B cell (primary cell): Measurements from ENCODE around the gene ACTN2. TPM values are rescaled to one million over a fixed set of nuclear protein-coding genes. Genes with fewer than 3 reads are reported as not detected.

Experiments
- ATAC-seq: fragments of 200-7000 bp; cut with Tn5 transposase; one replicate; pipeline ENCODE4 v1.10.0; 2021; ENCODE audit warnings: low read depth, mild to moderate bottlenecking, moderate number of reproducible peaks, moderate library complexity
- CTCF ChIA-PET: fragments of 350-600 bp; sonication (Branson Sonifier 250); formaldehyde crosslinking; loops from one replicate; lab custom pipeline; 2021; ENCODE audit warnings: antibody characterized with exemption, inconsistent platforms; lab: Charles Lee
- POLR2A ChIA-PET: fragments of 350-600 bp; sonication (Branson Sonifier 250); formaldehyde crosslinking; loops from one replicate; lab custom pipeline; 2021; ENCODE audit warnings: antibody characterized with exemption; lab: Charles Lee
- DNase-seq: peaks from one replicate; pipeline ENCODE4 v3.0.0; 2013
- H2AFZ ChIP-seq: 2 replicates; pipeline ENCODE4 v1.6.1; 2012; ENCODE audit warnings: mild to moderate bottlenecking, low read depth, low read length; ENCODE audit not compliant: insufficient read depth, poor library complexity, severe bottlenecking
- H3K27ac ChIP-seq, 2 donors: 1 replicate in 1 of 2; 2 replicates in 1 of 2; pipeline ENCODE4 v1.5.1; 2012 to 2013; ENCODE audit warnings: low read length in 2 of 2, mild to moderate bottlenecking in 2 of 2, moderate library complexity in 1 of 2
- H3K27me3 ChIP-seq, 4 experiments: fragments of 200-600 bp in 1 of 4; sonication (generic) in 1 of 4; replicated peaks in 1 of 4; 1 replicate in 2 of 4; 2 replicates in 2 of 4; pipeline versions ENCODE4 v1.6.1 to v1.7.0; 2013 to 2016; ENCODE audit warnings: low read length in 3 of 4, mild to moderate bottlenecking in 2 of 4, mixed read lengths in 1 of 4, moderate library complexity in 1 of 4; ENCODE audit not compliant: insufficient read depth in 4 of 4, control insufficient read depth in 3 of 4; ENCODE audit errors: control extremely low read depth in 1 of 4
- H3K36me3 ChIP-seq, 2 experiments: replicated peaks in 1 of 2; 1 replicate in 1 of 2; 2 replicates in 1 of 2; pipeline versions ENCODE4 v1.6.1 to v1.7.1; 2013; ENCODE audit warnings: low read length in 1 of 2; ENCODE audit not compliant: insufficient read depth in 2 of 2, control insufficient read depth in 1 of 2; ENCODE audit errors: control extremely low read depth in 1 of 2, extremely low read depth in 1 of 2
- H3K4me1 ChIP-seq, 2 donors: fragments of 200-600 bp in 1 of 2; sonication (generic) in 1 of 2; 1 replicate in 1 of 2; 2 replicates in 1 of 2; pipeline versions ENCODE4 v1.5.1 to v1.6.1; 2013 to 2017; ENCODE audit warnings: low read length in 2 of 2; ENCODE audit not compliant: control insufficient read depth in 2 of 2, insufficient read depth in 2 of 2
- H3K4me2 ChIP-seq: replicated peaks from 2 replicates; pipeline ENCODE3; 2012; ENCODE audit warnings: mild to moderate bottlenecking, low read depth, low read length; ENCODE audit not compliant: poor library complexity, severe bottlenecking
- H3K4me3 ChIP-seq, 5 experiments: fragments of 200-600 bp in 1 of 5; sonication (generic) in 1 of 5; 1 replicate in 3 of 5; 2 replicates in 2 of 5; pipeline versions ENCODE4 v1.5.1 to v1.7.0; 2011 to 2016; ENCODE audit warnings: low read length in 4 of 5, mild to moderate bottlenecking in 4 of 5, low read depth in 2 of 5, control low read depth in 1 of 5, moderate library complexity in 1 of 5; ENCODE audit not compliant: insufficient read depth in 1 of 5; ENCODE audit errors: control extremely low read depth in 1 of 5, extremely low read depth in 1 of 5
- H3K79me2 ChIP-seq: fragments of 200-600 bp; sonication (generic); one replicate; pipeline ENCODE4 v1.6.0; 2016; ENCODE audit warnings: low read length; ENCODE audit not compliant: control insufficient read depth, insufficient read depth
- H3K9ac ChIP-seq: fragments of 200-600 bp; sonication (generic); 2 replicates; pipeline ENCODE4 v1.6.1; 2017; ENCODE audit warnings: mild to moderate bottlenecking, low read length, moderate library complexity
- H3K9me3 ChIP-seq, 3 donors: one replicate each; pipeline versions ENCODE4 v1.6.1 to v1.7.1; 2013; ENCODE audit warnings: low read length in 2 of 3; ENCODE audit not compliant: control insufficient read depth in 2 of 3, insufficient read depth in 1 of 3; ENCODE audit errors: control extremely low read depth in 1 of 3
- H4K20me1 ChIP-seq: 2 replicates; pipeline ENCODE4 v1.6.0; 2012; ENCODE audit warnings: mild to moderate bottlenecking, low read length; ENCODE audit not compliant: insufficient read depth, control insufficient read depth, poor library complexity, severe bottlenecking
- H3K27ac Mint-ChIP-seq: one replicate; pipeline ENCODE4 v1.8.0; 2021; ENCODE audit warnings: mixed read lengths
- H3K27me3 Mint-ChIP-seq: one replicate; pipeline ENCODE4 v1.8.0; 2021; ENCODE audit warnings: mixed read lengths
- H3K4me1 Mint-ChIP-seq: one replicate; pipeline ENCODE4 v1.8.0; 2021; ENCODE audit warnings: mixed read lengths
- H3K4me3 Mint-ChIP-seq: one replicate; pipeline ENCODE4 v1.8.0; 2021; ENCODE audit warnings: mixed read lengths
- H3K9me3 Mint-ChIP-seq: one replicate; pipeline ENCODE4 v1.8.0; 2022; ENCODE audit warnings: mixed read lengths; ENCODE audit not compliant: insufficient read depth
- EZH2 ChIP-seq: IDR thresholded peaks from 2 replicates; pipeline ENCODE4 v1.6.1; 2012; ENCODE audit warnings: borderline replicate concordance, low read depth, mild to moderate bottlenecking, moderate library complexity, low read length; ENCODE audit not compliant: insufficient read depth, poor library complexity, severe bottlenecking
- WGBS: methylation state at CpG from one replicate; pipeline ENCODE4 v1.1.5; 2013; ENCODE audit warnings: missing lambda C conversion rate; ENCODE audit not compliant: insufficient coverage; 5-methylcytosine and 5-hydroxymethylcytosine counted together
- intact Hi-C: fragments of 100-400 bp; cut with micrococcal nuclease; formaldehyde crosslinking; loops from one replicate; pipeline ENCODE4 v1.10.0; 2022
- polyA plus RNA-seq: library from polyadenylated mRNA; depleted of rRNA; stranded (reverse); fragments of >200 nt; gene quantifications from 2 replicates; pipeline ENCODE4 v1.2.3, GENCODE V29; 2012
- total RNA-seq, 2 donors: library from RNA; stranded (reverse); fragments of 120-200 nt in 1 of 2; gene quantifications; 1 replicate in 1 of 2; 2 replicates in 1 of 2; pipeline versions ENCODE4 v1.2.3 to v1.2.4, GENCODE V29; 2013 to 2022
- TF ChIP-seq, protein P1 (sequence below): fragments of 200-600 bp; IDR thresholded peaks from one replicate; pipeline ENCODE4 v1.8.0; 2022; ENCODE audit warnings: antibody characterized with exemption, mild to moderate bottlenecking

ACTN2 gene
- total and polyA plus RNA-seq, 2 donors (not counting 1 experiment from before 2014, with no cell fraction given), result 0.30 TPM; not detected in 1

GRCh38 chr1:236795757-236796667 is 109.7 kb downstream of the ACTN2 start:
- Mint-ChIP-seq H3K4me1 (peaks cover 41% of the 10 kb centered on the region), H3K27me3 (peaks cover 17% of the 10 kb centered on the region), H3K27ac (peak overlapping the region; percentile 88), H3K4me3 (peak overlapping the region; percentile 88), H3K9me3 (no peaks in the 10 kb centered on the region)
- H3K9ac ChIP-seq, result peak overlapping the region; percentile 99
- no peak for TF ChIP-seq EZH2
- TF ChIP-seq, protein P1, sequence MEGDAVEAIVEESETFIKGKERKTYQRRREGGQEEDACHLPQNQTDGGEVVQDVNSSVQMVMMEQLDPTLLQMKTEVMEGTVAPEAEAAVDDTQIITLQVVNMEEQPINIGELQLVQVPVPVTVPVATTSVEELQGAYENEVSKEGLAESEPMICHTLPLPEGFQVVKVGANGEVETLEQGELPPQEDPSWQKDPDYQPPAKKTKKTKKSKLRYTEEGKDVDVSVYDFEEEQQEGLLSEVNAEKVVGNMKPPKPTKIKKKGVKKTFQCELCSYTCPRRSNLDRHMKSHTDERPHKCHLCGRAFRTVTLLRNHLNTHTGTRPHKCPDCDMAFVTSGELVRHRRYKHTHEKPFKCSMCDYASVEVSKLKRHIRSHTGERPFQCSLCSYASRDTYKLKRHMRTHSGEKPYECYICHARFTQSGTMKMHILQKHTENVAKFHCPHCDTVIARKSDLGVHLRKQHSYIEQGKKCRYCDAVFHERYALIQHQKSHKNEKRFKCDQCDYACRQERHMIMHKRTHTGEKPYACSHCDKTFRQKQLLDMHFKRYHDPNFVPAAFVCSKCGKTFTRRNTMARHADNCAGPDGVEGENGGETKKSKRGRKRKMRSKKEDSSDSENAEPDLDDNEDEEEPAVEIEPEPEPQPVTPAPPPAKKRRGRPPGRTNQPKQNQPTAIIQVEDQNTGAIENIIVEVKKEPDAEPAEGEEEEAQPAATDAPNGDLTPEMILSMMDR, result no peak
- H3K4me2 ChIP-seq, result peak overlapping the region; percentile 94
- intact Hi-C loops, result loop anchor here (1.0 to 10.0 kb wide), 6 partner anchors 192 to 1471 kb away; partner anchors contain the start of genes ARID4B, GGPS1, HEATR1 and LYST
- ATAC-seq (no peak), DNase-seq (no peak)
- no peaks in the 10 kb centered on the region for H3K9me3 ChIP-seq
- no peaks in the 10 kb centered on the region for H3K36me3 ChIP-seq
- ChIA-PET POLR2A (interaction anchor here (0.7 to 1.0 kb wide), 2 partner anchors 14 to 192 kb away, joined by 3 read pairs; partner anchors contain the start of gene HEATR1), CTCF (no interaction called here)
- H3K79me2 ChIP-seq, result peaks cover 52% of the 10 kb centered on the region
- 0% methylated on average over 16 of the region's 41 CpGs for WGBS
- no peaks in the 10 kb centered on the region for H3K27me3 ChIP-seq
- H3K27ac ChIP-seq, result peak overlapping the region; percentile 88 to 95
- H3K4me1 ChIP-seq, result peaks cover 14 to 18% of the 10 kb centered on the region in 2 donors
- H4K20me1 ChIP-seq, result peaks cover 13% of the 10 kb centered on the region
- peak overlapping the region; percentile 94 for H2AFZ ChIP-seq
- H3K4me3 ChIP-seq, result peak overlapping the region; percentile 82 to 96 (median 93)
